Coronary artery (tissue), 2 donors: ENCODE data around the gene RPAP2.
"Not testable (repeated sequence)": the region's sequence is repeated elsewhere in the genome, so short reads cannot be mapped to it uniquely, and the experiment has no call there.

Source experiments
- DNase-seq: peaks from one replicate; pipeline ENCODE4 v3.0.0-alpha.2; 2017; ENCODE audit warnings: low spot score
- H3K27ac ChIP-seq, 2 donors: fragments of 200-600 bp; sonication (generic); one replicate each; pipeline ENCODE4 v1.5.1; 2016 to 2019
- H3K4me3 ChIP-seq: fragments of 200-600 bp; sonication (generic); 2 replicates; pipeline ENCODE4 v1.5.1; 2016; ENCODE audit warnings: mild to moderate bottlenecking, moderate library complexity
- TF ChIP-seq, protein P1 (sequence below): fragments of 200-600 bp; sonication (generic); IDR thresholded peaks from one replicate; pipeline ENCODE4 v1.5.1; 2019; ENCODE audit warnings: antibody characterized with exemption

RPAP2 gene

DNA sequence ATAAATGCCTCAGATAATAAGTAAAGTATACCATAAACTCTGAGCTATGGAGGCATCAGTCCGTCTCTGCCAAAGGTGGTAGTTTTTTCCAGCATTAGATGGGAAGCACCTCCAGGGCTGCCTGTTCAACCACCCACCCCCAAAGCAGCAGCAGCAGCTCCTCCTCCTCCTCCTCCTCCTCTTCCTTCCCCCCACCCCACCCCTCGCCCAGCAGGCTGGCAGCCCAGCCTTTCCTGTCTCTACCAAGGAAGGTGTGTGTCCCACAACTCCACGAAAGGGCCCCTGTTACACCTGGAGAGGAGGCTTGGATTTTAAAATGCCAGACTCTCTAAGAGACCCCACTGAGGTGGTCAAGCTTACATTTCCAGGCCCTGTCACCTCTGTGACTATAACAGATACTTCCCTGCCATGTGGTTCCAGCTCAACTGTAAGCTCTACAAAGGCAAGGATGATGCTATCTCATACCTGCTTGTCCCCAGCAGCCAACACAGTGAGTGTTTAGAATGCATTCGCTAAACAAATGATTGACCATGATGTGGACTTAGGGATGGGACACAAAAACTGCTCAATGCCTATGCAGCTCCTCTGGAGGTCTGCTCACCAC, 111.2 kb downstream of the RPAP2 start:
- DNase-seq: no peak
- H3K4me3 ChIP-seq: no peak overlapping the region
- H3K27ac ChIP-seq: no peak overlapping the region
- TF ChIP-seq, protein P1, sequence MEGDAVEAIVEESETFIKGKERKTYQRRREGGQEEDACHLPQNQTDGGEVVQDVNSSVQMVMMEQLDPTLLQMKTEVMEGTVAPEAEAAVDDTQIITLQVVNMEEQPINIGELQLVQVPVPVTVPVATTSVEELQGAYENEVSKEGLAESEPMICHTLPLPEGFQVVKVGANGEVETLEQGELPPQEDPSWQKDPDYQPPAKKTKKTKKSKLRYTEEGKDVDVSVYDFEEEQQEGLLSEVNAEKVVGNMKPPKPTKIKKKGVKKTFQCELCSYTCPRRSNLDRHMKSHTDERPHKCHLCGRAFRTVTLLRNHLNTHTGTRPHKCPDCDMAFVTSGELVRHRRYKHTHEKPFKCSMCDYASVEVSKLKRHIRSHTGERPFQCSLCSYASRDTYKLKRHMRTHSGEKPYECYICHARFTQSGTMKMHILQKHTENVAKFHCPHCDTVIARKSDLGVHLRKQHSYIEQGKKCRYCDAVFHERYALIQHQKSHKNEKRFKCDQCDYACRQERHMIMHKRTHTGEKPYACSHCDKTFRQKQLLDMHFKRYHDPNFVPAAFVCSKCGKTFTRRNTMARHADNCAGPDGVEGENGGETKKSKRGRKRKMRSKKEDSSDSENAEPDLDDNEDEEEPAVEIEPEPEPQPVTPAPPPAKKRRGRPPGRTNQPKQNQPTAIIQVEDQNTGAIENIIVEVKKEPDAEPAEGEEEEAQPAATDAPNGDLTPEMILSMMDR: no peak

DNA sequence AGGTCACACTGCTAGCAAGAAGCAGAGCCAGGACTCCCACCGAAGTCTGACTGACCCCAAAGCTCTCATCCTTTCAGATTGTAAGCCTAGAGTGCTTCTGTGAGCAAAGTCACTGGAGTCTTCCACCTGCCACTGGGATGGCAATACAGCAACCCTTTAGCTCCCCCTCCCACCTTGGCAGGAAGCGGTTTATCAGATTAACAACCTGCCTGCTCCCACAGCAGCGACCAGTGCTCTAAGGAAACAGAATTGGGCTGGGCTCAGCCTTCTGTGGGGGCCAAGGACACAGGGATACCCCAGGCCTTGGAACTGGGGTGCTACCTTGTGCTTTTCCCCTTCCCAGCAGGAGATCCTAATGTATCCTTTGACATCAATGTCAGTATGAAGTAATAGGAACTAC, 111.8 kb downstream of the RPAP2 start:
- TF ChIP-seq, protein P1: no peak
- Histone ChIP-seq H3K4me3 (no peak overlapping the region), H3K27ac (no peak overlapping the region)
- no peak for DNase-seq

DNA sequence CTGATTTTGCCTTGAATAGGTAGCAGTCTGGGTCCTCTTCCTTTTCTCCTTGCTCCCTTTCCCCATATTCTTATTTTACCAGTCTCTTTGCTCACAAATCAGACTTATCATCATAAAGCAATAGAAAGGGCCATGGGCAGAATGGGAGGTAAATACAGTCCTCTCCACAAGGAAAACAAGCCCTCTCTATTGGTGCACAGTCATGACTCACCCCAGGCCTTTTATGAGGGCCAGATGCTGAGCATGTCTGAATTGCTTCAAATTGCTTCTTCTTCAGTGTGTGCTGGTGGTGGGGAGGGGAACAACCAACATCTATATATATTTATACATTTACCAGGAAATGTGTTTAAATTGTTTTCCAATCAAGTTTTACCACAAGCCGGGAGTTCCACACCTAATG, 112.7 kb downstream of the RPAP2 start:
- H3K27ac ChIP-seq: no peak overlapping the region
- no peak for DNase-seq
- TF ChIP-seq, protein P1: no peak
- no peak overlapping the region for H3K4me3 ChIP-seq

DNA sequence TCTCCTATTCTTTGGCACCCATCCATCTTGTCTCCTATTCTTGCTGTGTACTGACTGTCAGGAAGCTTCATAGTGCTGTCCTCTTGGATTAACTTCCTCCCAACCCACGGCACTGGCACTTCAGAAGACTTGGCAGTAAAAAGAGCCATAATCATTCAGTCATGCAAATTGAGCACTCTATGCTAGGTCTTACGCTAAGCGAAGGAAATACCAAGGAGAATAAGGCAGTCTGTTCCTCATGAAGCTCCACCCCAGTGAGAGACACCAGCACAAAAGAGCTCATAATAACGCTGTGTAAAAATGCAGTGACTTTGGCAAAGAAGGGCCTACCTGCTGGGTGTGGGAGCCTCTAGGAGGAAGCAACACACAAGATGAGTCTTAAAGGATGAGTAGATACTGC, 120.8 kb downstream of the RPAP2 start:
- Histone ChIP-seq H3K27ac (no peak overlapping the region), H3K4me3 (no peak overlapping the region)
- TF ChIP-seq, protein P1: no peak
- DNase-seq: no peak

- TF ChIP-seq, protein P1: no peak
- no peak overlapping the region for H3K27ac ChIP-seq
- no peak for DNase-seq
- H3K4me3 ChIP-seq: no peak overlapping the region
These were observed 125.5 kb downstream of the RPAP2 start for GRCh38 chr1:92424381-92424780.

- no peak for DNase-seq
- Histone ChIP-seq H3K27ac (no peak overlapping the region), H3K4me3 (no peak overlapping the region)
- TF ChIP-seq, protein P1: no peak
These were observed 126.8 kb downstream of the RPAP2 start for GRCh38 chr1:92425617-92426016.

- Histone ChIP-seq H3K4me3 (no peak overlapping the region), H3K27ac (no peak overlapping the region)
- TF ChIP-seq, protein P1: no peak
- no peak for DNase-seq
These were observed 131.2 kb downstream of the RPAP2 start for GRCh38 chr1:92430030-92430429.

DNA sequence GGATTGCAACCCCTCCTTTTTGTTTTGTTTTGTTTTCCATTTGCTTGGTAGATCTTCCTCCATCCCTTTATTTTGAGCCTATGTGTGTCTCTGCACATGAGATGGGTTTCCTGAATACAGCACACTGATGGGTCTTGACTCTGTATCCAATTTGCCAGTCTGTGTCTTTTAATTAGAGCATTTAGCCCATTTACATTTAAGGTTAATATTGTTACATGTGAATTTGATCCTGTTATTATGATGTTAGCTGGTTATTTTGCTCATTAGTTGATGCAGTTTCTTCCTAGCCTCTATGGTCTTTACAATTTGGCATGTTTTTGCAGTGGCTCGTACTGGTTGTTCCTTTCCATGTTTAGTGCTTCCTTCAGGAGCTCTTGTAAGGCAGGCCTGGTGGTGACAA, 135.7 kb downstream of the RPAP2 start:
- not testable (repeated sequence) for DNase-seq, H3K4me3 ChIP-seq, H3K27ac ChIP-seq
